Bronchial epithelial cell (primary cell): ENCODE results near the gene LINS1. TPM values are rescaled to one million over a fixed set of nuclear protein-coding genes. Genes with fewer than 3 reads are reported as not detected.

ENCODE experiments used
- DNase-seq: peaks from one replicate; pipeline ENCODE4 v3.0.0-alpha.2; 2010; ENCODE audit warnings: low read depth
- FAIRE-seq: peaks from 2 replicates; lab custom pipeline; 2011; peaks lifted over from hg19 to GRCh38; lab: Jason Lieb, UNC
- H3K27me3 ChIP-seq: 2 replicates; pipeline ENCODE4 v1.5.1; 2011; ENCODE audit warnings: low read length; ENCODE audit not compliant: control insufficient read depth, insufficient read depth
- H3K36me3 ChIP-seq: 2 replicates; pipeline ENCODE4 v1.5.1; 2011; ENCODE audit warnings: low read length; ENCODE audit not compliant: control insufficient read depth, insufficient read depth
- H3K4me3 ChIP-seq: 2 replicates; pipeline ENCODE4 v1.5.1; 2011; ENCODE audit warnings: mild to moderate bottlenecking, low read depth, low read length, control low read depth
- CTCF ChIP-seq: IDR thresholded peaks from 2 replicates; pipeline ENCODE4 v1.5.1; 2011; ENCODE audit warnings: mild to moderate bottlenecking, moderate library complexity, low read length, control low read depth, inconsistent platforms; ENCODE audit not compliant: insufficient read depth, severe bottlenecking
- total RNA-seq: library from RNA; depleted of rRNA; stranded (reverse); fragments of >200 nt; gene quantifications from 2 replicates; pipeline ENCODE4 v1.2.1, GENCODE V29; 2014

Gene LINS1
- total RNA-seq, 1 donor from 2014 or later, result 7.6 TPM

- FAIRE-seq, result no peak
- TF ChIP-seq CTCF, result no peak
Measured at GRCh38 chr15:100566850-100567628, 34.9 kb downstream of the LINS1 start.

GRCh38 chr15:100565591-100565990 lies 36.4 kb downstream of the LINS1 start:
- Histone ChIP-seq H3K4me3 (no peak overlapping the region), H3K27me3 (no peaks in the 10 kb centered on the region), H3K36me3 (peaks cover 2% of the 10 kb centered on the region)
- FAIRE-seq, result peak; percentile 28
- peak; percentile 92 for DNase-seq
- no peak for TF ChIP-seq CTCF

More at GRCh38 chr15:100566850-100567628, 34.9 kb downstream of the LINS1 start:
- no peak for DNase-seq
- Histone ChIP-seq H3K4me3 (no peak overlapping the region), H3K36me3 (peaks cover 2% of the 10 kb centered on the region), H3K27me3 (no peaks in the 10 kb centered on the region)

- TF ChIP-seq CTCF, result no peak
- DNase-seq, result no peak
- no peak for FAIRE-seq
- no peak overlapping the region for H3K4me3 ChIP-seq
- no peaks in the 10 kb centered on the region for H3K36me3 ChIP-seq
- H3K27me3 ChIP-seq, result no peaks in the 10 kb centered on the region
Measured at GRCh38 chr15:100560323-100560722, 41.7 kb downstream of the LINS1 start.

- Histone ChIP-seq H3K27me3 (no peaks in the 10 kb centered on the region), H3K36me3 (no peaks in the 10 kb centered on the region), H3K4me3 (no peak overlapping the region)
- peak; percentile 91 for DNase-seq
- FAIRE-seq, result peak; percentile 7
- TF ChIP-seq CTCF, result no peak
Measured at GRCh38 chr15:100559330-100559729, 42.7 kb downstream of the LINS1 start.

GRCh38 chr15:100558771-100559254 lies 43.2 kb downstream of the LINS1 start:
- Histone ChIP-seq H3K36me3 (no peaks in the 10 kb centered on the region), H3K4me3 (no peak overlapping the region), H3K27me3 (no peaks in the 10 kb centered on the region)
- no peak for FAIRE-seq
- TF ChIP-seq CTCF, result no peak
- no peak for DNase-seq
